ENCODE measurements around the gene GALNTL6. TPM values are rescaled to one million over a fixed set of nuclear protein-coding genes. Genes with fewer than 3 reads are reported as not detected.

GALNTL6 gene
- total RNA-seq, 2 donors from 2014 or later = 0.71 TPM; not detected in 1

GRCh38 chr4:171954650-171955049 is 141.4 kb downstream of the GALNTL6 start:
- H3K9ac ChIP-seq (ENCODE audit: extremely low read depth, low read length, poor library complexity, severe bottlenecking) = no peak overlapping the region
- no peaks in the 10 kb centered on the region for H3K4me1 ChIP-seq (ENCODE audit: control insufficient read depth, insufficient read depth, low read length)
- H3K36me3 Mint-ChIP-seq (ENCODE audit: low read depth) = no peaks in the 10 kb centered on the region
- no peaks in the 10 kb centered on the region for H3K27me3 ChIP-seq (ENCODE audit: control insufficient read depth, insufficient read depth, low read length, poor library complexity, severe bottlenecking)
- H3K9me3 ChIP-seq (ENCODE audit: control insufficient read depth, low read length) = no peaks in the 10 kb centered on the region
- no peak overlapping the region for H3K27ac Mint-ChIP-seq
- no peak overlapping the region for H3K27ac ChIP-seq (ENCODE audit: low read depth, low read length)
- H3K4me3 Mint-ChIP-seq = no peak overlapping the region
- no peak overlapping the region for H3K4me3 ChIP-seq (ENCODE audit: low read length)
- no peak for TF ChIP-seq CTCF (conservative IDR thresholded peaks at IDR 0.05)
- no peaks in the 10 kb centered on the region for H3K4me1 Mint-ChIP-seq
- no peaks in the 10 kb centered on the region for H3K9me3 Mint-ChIP-seq
- 90% methylated on average over 1 of the region's 1 CpG; no CpG with 5 or more reads in 1 of the 2 experiments for WGBS, 2 experiments (ENCODE audit: insufficient coverage in 1 of 2, insufficient read length in 1 of 2)
- H3K36me3 ChIP-seq (ENCODE audit: control insufficient read depth, insufficient read depth, low read length) = no peaks in the 10 kb centered on the region
- DNase-seq = no peak
- H3K27me3 Mint-ChIP-seq (ENCODE audit: insufficient read depth) = no peaks in the 10 kb centered on the region

- no peaks in the 10 kb centered on the region for H3K9me3 ChIP-seq (ENCODE audit: control insufficient read depth, low read length)
- H3K27me3 ChIP-seq (ENCODE audit: control insufficient read depth, insufficient read depth, low read length, poor library complexity, severe bottlenecking) = no peaks in the 10 kb centered on the region
- no peak overlapping the region for H3K4me3 ChIP-seq (ENCODE audit: low read length)
- Mint-ChIP-seq H3K4me3 (no peak overlapping the region), H3K36me3 (ENCODE audit: low read depth) (no peaks in the 10 kb centered on the region), H3K4me1 (no peaks in the 10 kb centered on the region), H3K9me3 (no peaks in the 10 kb centered on the region), H3K27me3 (ENCODE audit: insufficient read depth) (no peaks in the 10 kb centered on the region), H3K27ac (no peak overlapping the region)
- no peak for TF ChIP-seq CTCF (conservative IDR thresholded peaks at IDR 0.05)
- 66 to 85% methylated on average over 3 to 4 of the region's 4 CpGs for WGBS, 2 experiments (ENCODE audit: insufficient coverage in 1 of 2, insufficient read length in 1 of 2)
- no peaks in the 10 kb centered on the region for H3K4me1 ChIP-seq (ENCODE audit: control insufficient read depth, insufficient read depth, low read length)
- no peak overlapping the region for H3K9ac ChIP-seq (ENCODE audit: extremely low read depth, low read length, poor library complexity, severe bottlenecking)
- DNase-seq = no peak
- no peaks in the 10 kb centered on the region for H3K36me3 ChIP-seq (ENCODE audit: control insufficient read depth, insufficient read depth, low read length)
- no peak overlapping the region for H3K27ac ChIP-seq (ENCODE audit: low read depth, low read length)
Measured at GRCh38 chr4:171956678-171957077, 143.5 kb downstream of the GALNTL6 start.

- Histone ChIP-seq H3K4me1 (ENCODE audit: control insufficient read depth, insufficient read depth, low read length) (no peaks in the 10 kb centered on the region), H3K4me3 (ENCODE audit: low read length) (no peak overlapping the region), H3K9me3 (ENCODE audit: control insufficient read depth, low read length) (no peaks in the 10 kb centered on the region), H3K9ac (ENCODE audit: extremely low read depth, low read length, poor library complexity, severe bottlenecking) (no peak overlapping the region), H3K36me3 (ENCODE audit: control insufficient read depth, insufficient read depth, low read length) (no peaks in the 10 kb centered on the region), H3K27ac (ENCODE audit: low read depth, low read length) (no peak overlapping the region), H3K27me3 (ENCODE audit: control insufficient read depth, insufficient read depth, low read length, poor library complexity, severe bottlenecking) (no peaks in the 10 kb centered on the region)
- Mint-ChIP-seq H3K27me3 (ENCODE audit: insufficient read depth) (no peaks in the 10 kb centered on the region), H3K4me1 (peaks cover 8% of the 10 kb centered on the region), H3K9me3 (no peaks in the 10 kb centered on the region), H3K4me3 (no peak overlapping the region), H3K27ac (no peak overlapping the region), H3K36me3 (ENCODE audit: low read depth) (no peaks in the 10 kb centered on the region)
- DNase-seq = no peak
- 89% methylated on average over 4 to 5 of the region's 5 CpGs for WGBS, 2 experiments (ENCODE audit: insufficient coverage in 1 of 2, insufficient read length in 1 of 2)
- no peak for TF ChIP-seq CTCF (conservative IDR thresholded peaks at IDR 0.05)
Measured at GRCh38 chr4:171962110-171962509, 148.9 kb downstream of the GALNTL6 start.

Measured in endodermal cell (in vitro differentiated cells).